Large intestine (tissue), 3 donors: Measurements from ENCODE around the gene EXOC4. TPM values are rescaled to one million over a fixed set of nuclear protein-coding genes. Genes with fewer than 3 reads are reported as not detected.

Experiments used
- DNase-seq, 2 donors: peaks; one replicate each; pipeline versions ENCODE4 v3.0.0 to v3.0.0-alpha.2; 2013
- H3K27ac ChIP-seq: one replicate; pipeline ENCODE4 v1.5.1; 2013; ENCODE audit warnings: low read length
- H3K27me3 ChIP-seq: 2 replicates; pipeline ENCODE4 v1.6.1; 2013; ENCODE audit warnings: low read length; ENCODE audit not compliant: control insufficient read depth, insufficient read depth
- H3K36me3 ChIP-seq: 2 replicates; pipeline ENCODE4 v1.6.1; 2013; ENCODE audit warnings: low read length; ENCODE audit not compliant: control insufficient read depth, insufficient read depth
- H3K4me1 ChIP-seq: one replicate; pipeline ENCODE4 v1.6.1; 2013; ENCODE audit warnings: low read length; ENCODE audit not compliant: control insufficient read depth, insufficient read depth
- H3K4me3 ChIP-seq: one replicate; pipeline ENCODE4 v1.5.1; 2013; ENCODE audit warnings: low read length
- H3K9me3 ChIP-seq: one replicate; pipeline ENCODE4 v1.6.1; 2013; ENCODE audit warnings: mild to moderate bottlenecking, low read depth, low read length, moderate library complexity; ENCODE audit not compliant: control insufficient read depth
- WGBS: methylation state at CpG from one replicate; pipeline ENCODE4 v1.1.5; 2013; ENCODE audit warnings: low lambda C conversion rate; ENCODE audit not compliant: insufficient coverage; 5-methylcytosine and 5-hydroxymethylcytosine counted together
- polyA plus RNA-seq: library from polyadenylated mRNA; unstranded; fragments of 120-200 nt; gene quantifications from one replicate; pipeline ENCODE4 v1.2.1, GENCODE V29; 2013

EXOC4 gene
- polyA plus RNA-seq, 1 donor = 45.4 TPM

DNA sequence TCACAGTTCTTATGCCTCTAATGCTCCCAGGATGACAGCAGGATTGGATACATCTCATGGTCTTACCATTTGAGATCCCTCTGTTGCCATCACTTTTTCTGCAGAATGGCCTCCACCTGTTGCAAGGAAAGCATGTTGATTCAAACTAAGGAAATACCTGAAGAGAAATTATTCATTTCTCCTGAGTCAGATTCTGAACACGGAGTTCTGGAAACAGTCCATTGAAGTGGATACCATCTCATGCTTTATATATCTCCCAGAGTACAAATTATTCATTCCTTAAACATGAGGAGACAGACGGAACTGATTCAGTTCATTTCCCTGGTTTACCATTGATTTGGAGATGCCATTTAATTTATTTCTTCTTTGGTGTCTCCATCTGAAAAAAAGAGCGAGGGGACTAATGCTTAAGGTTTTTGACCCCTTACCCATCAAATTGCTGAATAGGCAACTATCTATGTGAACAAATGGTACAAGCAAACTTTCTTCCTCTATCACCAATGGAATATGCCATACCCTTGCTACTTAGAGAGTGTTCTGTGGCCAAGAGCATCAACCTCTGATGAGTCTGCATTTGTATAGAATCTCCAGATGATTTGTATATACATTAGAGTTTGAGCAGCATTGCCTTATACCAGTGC lies 569.2 kb downstream of the EXOC4 start:
- H3K9me3 ChIP-seq = no peaks in the 10 kb centered on the region
- H3K36me3 ChIP-seq = peaks cover 19% of the 10 kb centered on the region
- H3K4me1 ChIP-seq = no peaks in the 10 kb centered on the region
- no peak for DNase-seq
- H3K27ac ChIP-seq = no peak overlapping the region
- 0% methylated on average over 1 of the region's 3 CpGs for WGBS
- no peak overlapping the region for H3K4me3 ChIP-seq
- H3K27me3 ChIP-seq = no peaks in the 10 kb centered on the region

DNA sequence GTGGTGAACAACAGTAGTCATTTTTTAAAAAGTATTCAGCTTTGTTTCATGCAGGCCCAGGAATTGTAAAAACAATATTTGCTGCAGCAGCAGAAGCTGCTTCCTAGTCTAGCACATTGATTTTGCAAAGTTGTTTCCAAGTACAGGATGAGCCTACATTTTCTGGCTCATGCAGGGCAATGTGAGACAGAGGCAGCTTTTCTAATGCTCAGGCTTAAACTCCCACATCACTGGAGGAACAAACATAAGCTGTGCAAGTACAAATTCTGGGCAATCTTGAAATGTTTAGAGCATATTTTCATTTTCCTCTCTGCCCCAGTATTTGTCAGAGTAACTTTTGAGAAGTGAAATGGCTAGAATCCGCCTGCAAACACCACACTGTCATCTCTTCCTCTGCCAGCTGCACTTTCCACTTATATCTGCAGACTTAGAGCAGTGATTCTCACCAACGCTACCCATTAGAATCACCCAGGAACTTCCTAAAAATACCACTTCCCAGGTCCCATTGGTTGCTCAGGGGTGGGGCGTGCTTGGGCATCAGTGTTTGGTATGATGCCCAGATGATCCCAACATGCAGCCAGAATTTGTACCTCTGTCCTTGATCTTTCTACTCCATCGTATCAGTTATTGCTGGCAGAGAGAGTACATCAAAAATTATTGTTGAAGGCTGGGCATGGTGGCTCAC lies 570.1 kb downstream of the EXOC4 start:
- Histone ChIP-seq H3K4me3 (no peak overlapping the region), H3K9me3 (no peaks in the 10 kb centered on the region), H3K27ac (no peak overlapping the region), H3K36me3 (peaks cover 16% of the 10 kb centered on the region), H3K27me3 (no peaks in the 10 kb centered on the region), H3K4me1 (no peaks in the 10 kb centered on the region)
- no CpG with 5 or more reads among the region's 4 CpGs for WGBS
- no peak for DNase-seq

DNA sequence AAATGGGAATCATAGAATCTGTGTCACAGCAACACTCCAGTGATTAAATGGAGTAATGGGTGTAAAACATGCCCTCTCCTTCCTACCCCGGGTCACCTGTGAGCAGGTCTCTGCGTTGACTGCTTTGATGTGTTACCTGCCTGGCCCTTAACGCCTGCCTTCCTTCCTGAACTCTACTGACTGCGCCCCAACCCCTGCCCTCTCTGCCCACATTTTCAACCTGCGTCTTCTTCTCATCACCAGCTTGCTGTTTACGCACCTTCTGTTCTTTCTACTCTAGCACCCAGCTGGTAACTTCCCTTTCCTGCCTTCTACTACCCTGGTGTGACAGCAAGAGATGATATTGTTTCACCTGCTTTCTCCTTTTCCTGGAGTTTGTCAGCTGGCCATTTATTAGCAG lies 571.3 kb downstream of the EXOC4 start:
- DNase-seq = no peak
- no peaks in the 10 kb centered on the region for H3K9me3 ChIP-seq
- H3K27ac ChIP-seq = no peak overlapping the region
- WGBS = 100% methylated on average over 2 of the region's 6 CpGs
- H3K36me3 ChIP-seq = peaks cover 9% of the 10 kb centered on the region
- H3K4me1 ChIP-seq = no peaks in the 10 kb centered on the region
- H3K4me3 ChIP-seq = no peak overlapping the region
- no peaks in the 10 kb centered on the region for H3K27me3 ChIP-seq

DNA sequence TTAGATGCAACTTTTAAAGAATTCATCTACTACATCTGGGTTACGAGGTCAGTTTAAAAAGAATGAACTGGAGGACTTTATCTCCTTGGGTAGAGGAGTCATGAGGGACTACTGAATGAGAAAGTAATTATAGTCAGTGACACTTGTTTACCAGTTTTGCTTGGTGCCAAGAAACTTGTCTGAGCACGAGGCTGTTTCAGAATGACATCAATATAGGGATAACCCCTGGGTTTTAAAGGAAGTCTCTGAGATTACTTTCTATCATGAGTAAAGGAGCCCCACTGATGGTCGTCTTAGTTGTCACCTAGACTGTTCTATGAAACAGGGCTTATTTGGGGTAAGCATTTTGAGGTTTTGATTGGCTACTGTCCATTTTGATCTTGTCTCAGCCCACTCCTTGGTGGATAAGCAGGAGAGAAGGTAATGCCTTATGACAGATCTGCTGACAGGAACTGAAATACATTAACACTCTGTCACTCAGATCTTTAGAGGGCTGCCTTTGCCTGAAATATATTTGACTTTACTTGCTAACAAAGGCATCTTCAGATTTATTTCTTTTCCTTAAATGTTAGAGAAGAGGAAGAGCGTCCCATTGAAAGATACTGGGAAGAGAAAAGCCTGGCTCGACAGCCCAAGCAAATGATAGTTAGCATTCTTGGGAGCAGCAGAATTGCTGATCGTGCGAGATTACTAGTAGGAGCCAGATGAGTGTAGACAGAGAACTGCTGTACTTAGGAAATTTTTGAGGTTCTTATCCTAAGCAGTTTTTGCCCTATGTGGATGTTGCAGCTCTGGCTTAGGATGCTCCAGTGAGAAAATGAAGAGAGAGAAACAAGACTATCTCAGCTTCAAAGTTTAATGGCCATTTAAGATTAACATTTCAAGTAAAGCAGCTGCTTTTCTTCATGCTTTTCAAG lies 575.1 kb downstream of the EXOC4 start:
- WGBS = no CpG with 5 or more reads among the region's 7 CpGs
- H3K27ac ChIP-seq = no peak overlapping the region
- no peaks in the 10 kb centered on the region for H3K9me3 ChIP-seq
- DNase-seq = no peak
- H3K36me3 ChIP-seq = peaks cover 4% of the 10 kb centered on the region
- no peaks in the 10 kb centered on the region for H3K4me1 ChIP-seq
- H3K27me3 ChIP-seq = no peaks in the 10 kb centered on the region
- no peak overlapping the region for H3K4me3 ChIP-seq

DNA sequence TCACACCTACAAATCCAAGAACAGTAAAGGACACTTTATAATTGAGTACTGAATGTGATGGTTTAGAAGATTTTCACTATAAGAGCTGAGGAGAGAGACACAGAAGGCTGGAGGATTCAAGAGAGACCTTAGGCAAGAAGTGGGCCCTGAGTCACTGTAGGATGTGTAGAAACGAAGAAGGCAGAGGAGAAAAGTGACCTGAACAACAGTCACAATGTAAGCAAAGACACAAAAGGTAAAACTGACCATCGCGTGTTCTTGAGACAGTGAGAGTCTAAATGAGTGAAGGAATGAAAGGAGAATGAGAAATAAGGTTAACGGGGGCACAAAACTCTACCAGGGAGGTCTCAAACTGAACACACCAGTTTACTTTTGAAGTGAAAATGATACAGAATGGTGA lies 576.0 kb downstream of the EXOC4 start:
- Histone ChIP-seq H3K27me3 (no peaks in the 10 kb centered on the region), H3K36me3 (peaks cover 4% of the 10 kb centered on the region), H3K27ac (no peak overlapping the region), H3K4me3 (no peak overlapping the region), H3K4me1 (no peaks in the 10 kb centered on the region), H3K9me3 (no peaks in the 10 kb centered on the region)
- DNase-seq = no peak
- 100% methylated on average over 2 of the region's 4 CpGs for WGBS

DNA sequence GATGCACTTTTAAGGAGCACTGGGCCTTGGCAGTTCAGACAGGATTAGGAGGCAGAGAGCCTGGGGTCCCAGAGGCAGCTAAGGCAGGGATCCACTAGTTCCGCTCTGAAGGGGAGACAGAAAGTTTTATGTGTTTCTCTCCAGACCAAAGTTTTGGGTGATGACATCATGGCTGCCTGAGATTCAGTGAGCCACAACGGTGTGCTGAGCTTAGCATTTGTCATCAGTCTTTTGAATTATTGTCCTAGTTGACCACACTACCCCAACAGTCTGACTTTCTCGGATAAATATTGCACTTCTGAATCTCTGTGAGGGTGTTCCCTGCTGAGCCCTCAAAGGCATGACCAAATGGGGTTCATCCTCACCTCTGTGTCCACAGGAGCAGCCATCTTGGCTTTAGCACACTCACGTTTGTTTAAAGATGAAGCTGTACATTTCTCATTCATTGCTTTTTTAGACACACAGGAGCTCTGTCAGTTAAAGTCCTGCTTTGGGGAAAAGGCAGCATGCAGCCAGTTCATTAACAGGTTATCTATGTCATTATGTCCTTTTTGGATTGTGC lies 576.5 kb downstream of the EXOC4 start:
- no peak overlapping the region for H3K4me3 ChIP-seq
- 100% methylated on average over 1 of the region's 4 CpGs for WGBS
- no peaks in the 10 kb centered on the region for H3K27me3 ChIP-seq
- H3K4me1 ChIP-seq = no peaks in the 10 kb centered on the region
- DNase-seq = no peak
- H3K9me3 ChIP-seq = no peaks in the 10 kb centered on the region
- no peaks in the 10 kb centered on the region for H3K36me3 ChIP-seq
- no peak overlapping the region for H3K27ac ChIP-seq

DNA sequence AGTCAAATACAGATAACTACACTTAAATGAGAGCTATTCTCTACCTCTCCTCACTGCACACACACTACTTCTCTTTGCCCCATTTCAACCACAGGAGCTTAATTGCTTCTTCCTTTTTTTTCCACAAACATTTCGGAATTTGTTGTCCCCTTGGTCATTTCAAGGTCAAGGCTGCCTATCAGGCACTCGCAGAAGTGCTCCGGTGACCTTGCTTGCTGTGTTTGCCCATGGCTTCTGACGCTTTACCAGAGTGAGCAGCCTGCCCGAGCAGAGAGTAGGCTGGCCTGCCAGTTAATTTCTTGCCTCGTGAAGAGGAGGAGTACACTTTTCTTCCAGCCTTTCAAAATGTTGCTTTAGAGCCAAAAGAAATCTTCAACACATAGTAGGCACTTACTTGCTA lies 577.2 kb downstream of the EXOC4 start:
- WGBS = no CpG with 5 or more reads among the region's 6 CpGs
- Histone ChIP-seq H3K27me3 (no peaks in the 10 kb centered on the region), H3K9me3 (no peaks in the 10 kb centered on the region), H3K27ac (no peak overlapping the region), H3K4me3 (no peak overlapping the region), H3K36me3 (no peaks in the 10 kb centered on the region), H3K4me1 (no peaks in the 10 kb centered on the region)
- no peak for DNase-seq

DNA sequence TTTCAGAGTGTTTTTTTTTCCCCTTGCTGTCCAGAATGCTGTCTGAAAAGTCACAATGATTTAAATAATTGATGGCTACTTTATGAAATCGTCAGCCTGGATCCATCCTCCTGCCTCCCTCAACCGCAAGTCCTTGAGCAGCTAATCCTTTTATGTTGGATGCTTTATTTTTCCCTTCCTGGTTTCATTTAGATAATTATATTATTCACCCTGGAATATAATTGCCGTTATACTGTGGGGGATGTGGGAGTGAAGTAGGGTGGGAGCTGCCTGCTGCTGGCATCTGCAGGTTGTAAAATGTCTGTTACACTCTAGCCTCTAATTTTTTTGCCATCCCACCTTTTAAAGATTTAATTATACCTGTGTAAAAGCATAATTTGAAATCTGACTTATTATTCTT lies 583.8 kb downstream of the EXOC4 start:
- 100% methylated on average over 1 of the region's 3 CpGs for WGBS
- H3K9me3 ChIP-seq = no peaks in the 10 kb centered on the region
- H3K27ac ChIP-seq = no peak overlapping the region
- H3K4me1 ChIP-seq = no peaks in the 10 kb centered on the region
- H3K27me3 ChIP-seq = no peaks in the 10 kb centered on the region
- no peak for DNase-seq
- H3K4me3 ChIP-seq = no peak overlapping the region
- no peaks in the 10 kb centered on the region for H3K36me3 ChIP-seq

DNA sequence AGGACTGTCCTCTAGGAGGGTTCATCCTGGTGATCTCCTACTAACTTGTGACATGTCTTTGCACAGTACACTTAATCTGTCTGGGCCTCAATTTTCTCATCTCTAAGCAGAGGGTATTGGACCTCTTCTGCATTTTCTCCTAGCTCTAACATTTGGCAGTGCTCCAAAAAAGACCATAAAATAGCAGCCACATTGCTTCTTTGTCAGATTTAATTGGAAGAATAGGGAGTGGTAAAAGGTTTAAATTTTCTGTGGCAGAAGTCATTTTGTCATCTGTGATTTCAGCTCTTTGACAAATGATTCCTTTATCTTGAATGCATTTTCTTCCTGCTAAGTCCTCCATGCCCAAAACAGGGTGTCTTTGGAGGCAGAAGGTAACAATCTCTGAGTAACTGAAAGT lies 584.3 kb downstream of the EXOC4 start:
- no peaks in the 10 kb centered on the region for H3K27me3 ChIP-seq
- DNase-seq = no peak
- H3K4me1 ChIP-seq = no peaks in the 10 kb centered on the region
- no peaks in the 10 kb centered on the region for H3K9me3 ChIP-seq
- no peaks in the 10 kb centered on the region for H3K36me3 ChIP-seq
- no peak overlapping the region for H3K27ac ChIP-seq
- no peak overlapping the region for H3K4me3 ChIP-seq

DNA sequence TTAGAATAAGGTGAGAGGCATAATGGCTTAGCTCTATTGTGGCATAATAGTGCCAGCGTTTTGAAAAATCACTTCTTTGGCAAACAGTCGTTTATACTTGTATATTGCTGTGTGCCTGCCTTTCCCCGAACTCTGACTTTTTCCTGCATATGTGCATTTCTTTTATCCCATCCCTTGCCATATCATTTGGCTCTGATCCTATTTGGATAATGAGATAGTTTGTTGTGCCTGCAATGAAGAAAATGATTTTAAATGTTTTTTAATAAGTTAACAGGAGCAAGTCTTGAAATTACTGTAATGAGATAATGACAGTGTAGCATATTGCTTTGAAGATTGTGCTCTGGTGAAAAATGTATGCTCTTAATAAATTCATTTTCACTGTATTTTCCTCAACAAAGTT lies 586.2 kb downstream of the EXOC4 start:
- Histone ChIP-seq H3K36me3 (no peaks in the 10 kb centered on the region), H3K27me3 (no peaks in the 10 kb centered on the region), H3K9me3 (no peaks in the 10 kb centered on the region), H3K27ac (no peak overlapping the region), H3K4me1 (no peaks in the 10 kb centered on the region), H3K4me3 (no peak overlapping the region)
- 92% methylated on average over 2 of the region's 3 CpGs for WGBS
- DNase-seq = no peak
